ENCODE measurements around the gene RBM46.
"Not testable (repeated sequence)": the region's sequence is repeated elsewhere in the genome, so short reads cannot be mapped to it uniquely, and the experiment has no call there.

RBM46 gene

GRCh38 chr4:154838155-154838554 is 57.1 kb downstream of the RBM46 start:
- no peak for DNase-seq (ENCODE audit: low read depth, low spot score)

DNA sequence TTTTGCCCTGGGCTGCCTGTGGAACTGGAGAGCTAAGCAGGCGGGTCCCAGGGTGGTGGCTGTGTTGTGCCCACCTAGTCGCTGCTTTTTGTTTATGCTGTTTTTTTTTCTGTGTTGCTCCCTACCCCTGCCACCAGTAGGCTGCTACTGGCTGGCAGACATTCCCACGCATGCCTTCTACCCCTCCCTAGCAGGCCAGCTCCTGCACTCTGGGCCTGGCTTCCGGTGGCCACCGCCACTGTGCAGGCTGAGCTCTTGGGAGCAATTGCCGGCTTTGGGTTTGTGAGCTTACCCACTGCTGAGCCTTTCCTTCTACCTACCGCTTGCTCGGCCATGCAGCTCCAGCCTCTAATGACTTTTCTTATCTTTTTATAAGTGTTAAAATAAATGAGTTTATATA is 57.6 kb downstream of the RBM46 start:
- no peak for DNase-seq (ENCODE audit: low read depth, low spot score)

DNA sequence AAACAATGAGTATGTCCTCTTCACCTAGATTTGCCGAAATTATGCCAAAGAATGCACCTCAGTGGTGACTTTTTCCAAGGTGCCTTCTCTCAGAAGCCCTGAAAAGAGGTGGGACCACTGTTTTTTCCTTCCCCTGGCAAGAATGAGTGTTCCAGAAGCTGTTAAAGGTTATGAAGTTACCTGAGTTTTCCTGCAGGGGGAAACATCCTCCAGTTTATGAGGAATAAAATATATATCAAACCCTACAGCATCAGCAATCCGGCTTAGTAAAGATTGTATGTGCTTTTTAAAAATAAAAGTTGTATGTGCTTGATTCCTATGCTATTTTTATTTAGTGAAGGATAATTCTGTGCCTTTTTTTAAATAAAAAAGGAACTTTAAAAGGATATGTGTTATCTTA is 73.3 kb downstream of the RBM46 start:
- no peak for DNase-seq (ENCODE audit: low read depth, low spot score)

DNA sequence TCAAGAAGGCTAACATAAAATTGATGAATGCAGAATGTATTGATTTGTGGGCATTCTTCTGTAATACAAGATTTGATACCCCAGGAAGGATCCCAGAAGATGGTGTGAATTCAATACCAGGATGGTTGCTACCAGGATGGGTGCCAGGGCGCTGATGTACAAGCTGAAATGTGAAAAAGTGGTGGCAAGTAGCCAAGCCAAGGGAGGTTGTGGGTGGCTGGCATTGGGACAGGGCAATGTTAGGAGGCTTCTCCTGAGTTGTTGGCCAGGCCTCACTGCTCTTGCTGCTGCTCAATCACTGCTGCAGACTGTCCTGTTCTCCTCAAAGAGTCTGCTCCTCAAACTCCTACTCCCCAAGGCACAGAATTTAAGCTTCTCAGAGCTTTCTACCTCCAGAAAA is 77.1 kb downstream of the RBM46 start:
- no peak for DNase-seq (ENCODE audit: low read depth, low spot score)

DNA sequence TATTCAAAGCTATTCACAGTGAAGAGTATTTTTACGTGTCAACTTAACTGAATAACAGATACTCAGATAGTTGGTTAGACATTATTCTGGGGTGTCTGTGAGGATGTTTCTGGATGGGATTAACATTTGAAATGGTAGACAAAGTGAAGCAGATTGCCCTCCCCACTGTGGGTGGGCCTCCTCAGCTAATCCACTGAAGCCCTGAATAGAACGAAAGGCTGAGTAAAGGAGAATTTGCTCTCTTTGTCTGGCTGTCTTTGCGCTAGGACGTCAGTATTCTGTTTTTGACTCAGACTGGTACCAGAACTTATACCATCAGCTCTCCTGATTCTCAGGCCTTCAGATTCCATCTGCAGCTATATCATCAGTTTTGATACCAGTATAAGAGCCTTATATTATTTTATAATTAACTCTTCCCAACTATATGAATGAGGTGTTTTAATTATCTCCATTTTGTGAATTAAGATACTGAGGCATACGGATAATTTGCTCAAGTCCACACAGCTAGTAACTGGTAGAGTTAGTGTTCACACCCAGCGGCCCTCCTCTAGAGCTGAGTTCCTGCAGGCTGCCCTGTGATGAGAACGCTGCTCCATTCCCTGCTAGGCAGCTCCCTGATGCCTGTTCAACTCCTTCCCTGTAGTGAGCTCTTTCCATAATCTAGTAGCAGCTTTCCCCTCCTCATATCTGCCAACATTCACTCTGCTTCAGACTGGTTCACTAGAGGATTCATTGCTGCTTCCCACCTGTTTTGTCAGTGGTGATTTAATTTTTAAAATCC is 87.5 kb downstream of the RBM46 start:
- no peak for DNase-seq (ENCODE audit: low read depth, low spot score)

DNA sequence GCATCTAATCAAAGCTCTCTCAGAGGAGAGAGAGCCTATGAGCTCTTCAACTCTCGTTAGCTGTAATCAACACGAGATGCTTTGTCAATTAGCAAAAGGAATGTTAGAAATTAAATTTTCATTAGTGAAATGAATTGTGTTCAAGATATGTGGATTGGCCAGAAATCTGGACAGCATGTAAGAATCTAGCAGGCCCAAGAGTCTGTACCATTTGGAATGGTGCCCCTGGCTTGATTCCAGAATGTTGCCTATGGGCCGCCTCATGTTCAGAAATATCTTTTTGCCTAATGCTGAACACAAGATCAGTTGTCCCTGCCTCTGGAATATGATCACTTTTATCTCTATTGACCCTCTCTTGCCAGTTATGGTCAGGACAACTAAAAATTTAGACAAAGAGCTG is 88.2 kb downstream of the RBM46 start:
- no peak for DNase-seq (ENCODE audit: low read depth, low spot score)

DNA sequence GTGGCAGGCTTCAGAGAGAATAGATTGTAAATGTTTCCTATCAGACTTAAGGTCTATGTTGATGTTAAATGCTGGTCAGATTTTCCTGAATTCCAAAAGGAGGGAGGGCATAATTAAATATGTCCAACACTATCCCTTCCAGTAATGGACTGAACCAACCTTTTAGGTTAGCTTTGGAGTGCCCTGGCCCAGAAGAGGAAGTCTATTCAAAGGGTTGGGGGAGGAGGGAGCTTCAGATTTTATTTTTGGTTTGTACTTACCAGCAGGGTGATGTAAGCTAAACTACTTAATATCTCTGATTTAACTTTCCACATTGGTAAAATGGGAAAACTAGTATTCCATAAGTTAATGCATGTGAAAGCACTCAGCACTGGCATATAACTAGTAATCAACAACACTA is 91.1 kb downstream of the RBM46 start:
- DNase-seq (ENCODE audit: low read depth, low spot score): no peak

DNA sequence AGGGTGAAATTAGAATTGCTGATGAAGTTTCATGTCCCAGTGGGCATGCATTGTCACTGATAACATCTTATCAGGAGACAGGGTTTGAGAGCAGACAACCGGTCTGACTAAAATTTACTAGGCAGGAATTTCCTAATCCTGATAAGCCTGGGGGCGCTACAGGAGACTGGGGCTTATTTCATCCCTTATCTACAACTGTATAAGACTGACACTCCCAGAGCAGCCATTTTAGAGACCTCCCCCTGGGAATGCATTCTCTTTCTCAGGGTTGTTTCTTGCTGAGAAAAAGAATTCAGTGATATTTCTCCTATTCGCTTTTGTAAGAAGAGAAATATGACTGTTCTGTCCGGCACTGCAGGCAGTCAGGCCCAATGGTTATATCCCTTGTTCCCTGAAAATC is 93.0 kb downstream of the RBM46 start:
- not testable (repeated sequence) for DNase-seq (ENCODE audit: low read depth, low spot score)

DNA sequence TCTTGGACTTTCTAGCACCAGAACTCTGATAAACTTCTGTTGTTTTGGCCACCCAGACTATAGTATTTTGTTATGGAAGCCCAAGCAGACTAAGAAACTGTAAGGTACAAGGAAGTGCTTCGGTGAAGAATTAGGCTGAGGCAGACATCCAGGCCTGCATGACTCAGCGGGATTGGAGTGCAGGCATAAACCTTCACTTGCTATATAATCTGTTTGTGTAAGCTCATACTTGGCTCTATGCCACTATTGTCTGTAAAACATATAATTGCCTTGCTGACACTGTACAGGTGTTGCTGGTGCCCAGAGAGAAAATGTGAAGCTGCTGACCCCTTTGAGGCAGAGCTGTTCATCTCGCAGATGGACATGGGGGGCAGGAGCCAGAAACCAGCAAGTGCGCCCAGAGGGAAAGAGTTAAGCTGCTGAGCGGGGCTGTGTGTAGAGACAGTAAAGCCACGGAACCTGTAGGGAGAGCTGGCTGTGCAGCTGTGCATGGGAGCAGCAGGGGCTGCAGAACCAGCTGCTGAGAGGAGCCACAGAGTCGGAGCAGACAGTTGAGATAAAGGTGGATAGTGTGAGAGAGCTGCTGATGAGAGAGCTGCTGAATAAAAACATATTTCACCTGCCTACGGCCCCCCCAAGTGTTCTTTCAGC is 96.2 kb downstream of the RBM46 start:
- DNase-seq (ENCODE audit: low read depth, low spot score): no peak

Data from activated CD4-positive, CD25-positive, alpha-beta regulatory T cell treated with anti-CD3 and anti-CD28 coated beads, Interleukin-2, amount 50 U/mL, for 16 hours (primary cell).